ENCODE data around the gene CRYL1. TPM values are rescaled to one million over a fixed set of nuclear protein-coding genes. Genes with fewer than 3 reads are reported as not detected.

Gene CRYL1
- total RNA-seq, 6 donors from 2014 or later = 22.2 to 38.9 (median 28.7) TPM

DNA sequence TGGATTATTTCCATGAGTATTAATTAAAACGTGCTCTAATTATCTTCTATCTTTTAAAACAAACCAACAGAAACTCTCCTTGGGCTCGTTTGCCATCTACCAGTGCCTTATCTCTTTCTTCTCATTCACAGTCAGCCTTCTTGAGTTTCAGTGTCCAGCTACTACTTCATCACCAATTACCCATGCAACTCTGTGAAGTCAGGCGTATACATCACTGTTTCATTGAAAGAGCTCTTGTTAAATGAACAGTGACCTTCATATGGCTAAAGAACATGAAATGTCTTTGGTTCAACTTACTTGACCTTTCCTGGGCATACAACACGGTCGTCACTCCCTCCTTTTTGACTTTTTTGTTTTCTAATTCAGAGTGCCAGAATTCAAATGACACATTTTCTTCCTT lies 36.1 kb upstream of the CRYL1 start:
- ATAC-seq (ENCODE audit: low FRiP score in 2 of 2) = no peak
- H3K9me3 ChIP-seq = no peaks in the 10 kb centered on the region
- DNase-seq = no peak
- H3K27ac ChIP-seq = no peak overlapping the region
- peaks cover 0 to 5% (median 2%) of the 10 kb centered on the region in 4 donors for H3K4me1 ChIP-seq
- no peaks in the 10 kb centered on the region for H3K27me3 ChIP-seq
- WGBS, 2 donors = 64 to 68% methylated on average over 5 of the region's 5 CpGs
- TF ChIP-seq EP300 (IDR thresholded peaks at IDR 0.05) (no peak), POLR2A (IDR thresholded peaks at IDR 0.05) (no peak), POLR2AphosphoS5 (IDR thresholded peaks at IDR 0.05) (no peak)
- TF ChIP-seq, protein P1, sequence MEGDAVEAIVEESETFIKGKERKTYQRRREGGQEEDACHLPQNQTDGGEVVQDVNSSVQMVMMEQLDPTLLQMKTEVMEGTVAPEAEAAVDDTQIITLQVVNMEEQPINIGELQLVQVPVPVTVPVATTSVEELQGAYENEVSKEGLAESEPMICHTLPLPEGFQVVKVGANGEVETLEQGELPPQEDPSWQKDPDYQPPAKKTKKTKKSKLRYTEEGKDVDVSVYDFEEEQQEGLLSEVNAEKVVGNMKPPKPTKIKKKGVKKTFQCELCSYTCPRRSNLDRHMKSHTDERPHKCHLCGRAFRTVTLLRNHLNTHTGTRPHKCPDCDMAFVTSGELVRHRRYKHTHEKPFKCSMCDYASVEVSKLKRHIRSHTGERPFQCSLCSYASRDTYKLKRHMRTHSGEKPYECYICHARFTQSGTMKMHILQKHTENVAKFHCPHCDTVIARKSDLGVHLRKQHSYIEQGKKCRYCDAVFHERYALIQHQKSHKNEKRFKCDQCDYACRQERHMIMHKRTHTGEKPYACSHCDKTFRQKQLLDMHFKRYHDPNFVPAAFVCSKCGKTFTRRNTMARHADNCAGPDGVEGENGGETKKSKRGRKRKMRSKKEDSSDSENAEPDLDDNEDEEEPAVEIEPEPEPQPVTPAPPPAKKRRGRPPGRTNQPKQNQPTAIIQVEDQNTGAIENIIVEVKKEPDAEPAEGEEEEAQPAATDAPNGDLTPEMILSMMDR (IDR thresholded peaks at IDR 0.05) = no peak
- no peak overlapping the region for H3K4me3 ChIP-seq
- H3K36me3 ChIP-seq = no peaks in the 10 kb centered on the region

DNA sequence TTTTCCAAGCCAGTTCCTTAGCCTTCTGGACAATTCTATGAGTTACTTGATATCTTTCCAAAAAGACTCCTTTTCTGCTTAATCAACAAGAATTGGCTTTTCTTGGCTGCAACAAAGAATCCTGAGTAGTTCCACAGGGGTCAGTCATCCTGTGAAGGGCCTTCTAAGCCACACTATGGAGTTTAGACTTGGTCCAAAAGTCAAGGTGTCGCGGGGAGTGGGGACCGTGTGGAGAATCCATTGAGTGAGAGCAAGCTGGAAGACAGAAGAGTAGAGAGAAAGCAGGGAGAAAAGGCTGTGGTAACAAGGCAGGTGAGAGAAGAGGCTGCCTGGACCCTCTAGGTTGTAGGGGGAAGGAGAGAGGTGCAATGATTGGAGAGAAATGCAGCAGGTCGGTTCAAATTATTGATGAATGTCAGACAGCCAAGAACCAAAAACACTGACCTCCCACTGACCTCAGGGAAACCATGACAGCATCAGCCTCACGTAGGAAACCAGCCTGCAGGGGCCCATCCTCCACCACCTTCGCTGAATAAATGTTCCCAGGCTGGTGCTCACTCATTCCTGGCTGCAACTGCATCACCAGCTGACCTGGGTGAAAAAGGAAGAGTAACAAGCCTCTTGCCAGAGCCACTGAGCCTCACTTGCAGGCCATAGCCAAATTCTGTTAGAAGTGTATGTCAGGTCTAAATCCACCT lies 34.2 kb upstream of the CRYL1 start:
- no peak overlapping the region for H3K27ac ChIP-seq
- TF ChIP-seq EP300 (IDR thresholded peaks at IDR 0.05) (no peak), POLR2A (IDR thresholded peaks at IDR 0.05) (no peak)
- H3K27me3 ChIP-seq = no peaks in the 10 kb centered on the region
- no peaks in the 10 kb centered on the region for H3K4me1 ChIP-seq
- ATAC-seq (ENCODE audit: low FRiP score in 2 of 2) = no peak
- no peaks in the 10 kb centered on the region for H3K36me3 ChIP-seq
- no peak for DNase-seq
- no peaks in the 10 kb centered on the region for H3K9me3 ChIP-seq
- 84 to 86% methylated on average over 6 of the region's 6 CpGs for WGBS, 2 donors
- no peak overlapping the region for H3K4me3 ChIP-seq

- TF ChIP-seq POLR2AphosphoS5 (IDR thresholded peaks at IDR 0.05) (no peak), EP300 (IDR thresholded peaks at IDR 0.05) (no peak), POLR2A (IDR thresholded peaks at IDR 0.05) (no peak)
- TF ChIP-seq, protein P1 (IDR thresholded peaks at IDR 0.05) = no peak
- H3K4me1 ChIP-seq = no peaks in the 10 kb centered on the region
- H3K27me3 ChIP-seq = no peaks in the 10 kb centered on the region
- H3K36me3 ChIP-seq = no peaks in the 10 kb centered on the region
- H3K9me3 ChIP-seq = no peaks in the 10 kb centered on the region
- H3K4me3 ChIP-seq = no peak overlapping the region
- 60 to 95% methylated on average over 3 of the region's 3 CpGs for WGBS, 2 donors
- no peak for DNase-seq
- H3K27ac ChIP-seq = no peak overlapping the region
- ATAC-seq (ENCODE audit: low FRiP score in 2 of 2) = no peak
These were observed 33.3 kb upstream of the CRYL1 start for GRCh38 chr13:20558982-20559381.

DNA sequence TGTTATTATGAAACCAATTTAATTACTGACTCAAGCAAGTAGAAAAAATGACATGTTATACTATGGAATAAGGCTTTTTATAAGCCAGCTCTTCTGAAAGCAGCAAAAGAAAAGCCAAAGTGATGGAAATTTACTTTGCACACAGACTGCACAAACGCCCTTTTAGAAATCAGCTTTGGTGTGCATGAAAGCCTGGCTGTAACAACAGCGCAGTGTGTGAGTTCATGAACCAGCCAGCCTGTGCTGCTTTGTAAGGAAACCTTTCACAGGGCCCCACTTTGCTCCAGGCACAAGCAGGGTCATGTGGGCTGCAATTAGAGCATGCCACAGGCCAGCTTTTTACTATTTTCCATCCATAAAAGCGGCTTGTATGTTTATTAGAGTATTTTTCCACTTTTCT lies 27.7 kb upstream of the CRYL1 start:
- H3K36me3 ChIP-seq = no peaks in the 10 kb centered on the region
- no peaks in the 10 kb centered on the region for H3K27me3 ChIP-seq
- 80 to 87% methylated on average over 3 of the region's 3 CpGs for WGBS, 2 donors
- TF ChIP-seq, protein P1 (IDR thresholded peaks at IDR 0.05) = no peak
- TF ChIP-seq POLR2A (IDR thresholded peaks at IDR 0.05) (no peak), POLR2AphosphoS5 (IDR thresholded peaks at IDR 0.05) (no peak), EP300 (IDR thresholded peaks at IDR 0.05) (no peak)
- no peak overlapping the region for H3K27ac ChIP-seq
- ATAC-seq (ENCODE audit: low FRiP score in 2 of 2) (no peak), DNase-seq (no peak)
- H3K4me3 ChIP-seq = no peak overlapping the region
- no peaks in the 10 kb centered on the region for H3K4me1 ChIP-seq
- H3K9me3 ChIP-seq = no peaks in the 10 kb centered on the region

DNA sequence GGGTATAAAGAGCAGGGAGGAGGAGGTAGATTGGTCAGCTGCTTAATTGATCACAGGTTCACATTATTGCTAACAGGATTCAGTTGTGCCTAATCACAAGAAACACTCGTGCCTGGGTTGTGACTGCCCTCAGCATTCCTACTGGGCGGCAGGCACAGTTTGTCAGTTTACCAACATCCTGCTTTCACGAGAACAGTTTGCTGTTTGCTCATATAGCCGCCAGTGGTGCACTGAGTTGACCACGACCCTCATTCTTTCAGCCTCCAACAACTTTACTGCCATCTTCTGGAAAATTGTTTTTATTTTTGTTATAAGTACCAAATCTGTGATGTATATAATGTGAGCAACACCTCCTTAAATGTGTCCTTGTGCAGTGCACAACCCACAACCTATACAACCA lies 25.1 kb upstream of the CRYL1 start:
- TF ChIP-seq POLR2AphosphoS5 (IDR thresholded peaks at IDR 0.05) = no peak
- TF ChIP-seq, protein P1 (IDR thresholded peaks at IDR 0.05) = no peak
- no peak for TF ChIP-seq POLR2A (IDR thresholded peaks at IDR 0.05)
- TF ChIP-seq EP300 (IDR thresholded peaks at IDR 0.05) = no peak
- H3K27ac ChIP-seq = no peak overlapping the region
- no peaks in the 10 kb centered on the region for H3K36me3 ChIP-seq
- ATAC-seq (ENCODE audit: low FRiP score in 2 of 2) = no peak
- no peak for DNase-seq
- no peaks in the 10 kb centered on the region for H3K4me1 ChIP-seq
- no peaks in the 10 kb centered on the region for H3K9me3 ChIP-seq
- WGBS, 2 donors = 51 to 54% methylated on average over 5 of the region's 5 CpGs
- H3K4me3 ChIP-seq = no peak overlapping the region
- H3K27me3 ChIP-seq = no peaks in the 10 kb centered on the region
